ENCODE results near the gene ZNF839.
A peak's percentile ranks its signal among the peaks of the same experiment; 100 is the strongest.

ZNF839 gene

GRCh38 chr14:102362545-102363181 is 43.1 kb downstream of the ZNF839 start, which contains the start of the genes CINP and TECPR2:
Gene CINP, minus strand, starts transcription at chr14:102362890. Its CDS starts 39 bp downstream, at chr14:102362851.
Gene TECPR2, plus strand, starts transcription at chr14:102362941. Its CDS starts 13,781 bp downstream, at chr14:102376722.
- Mint-ChIP-seq H3K4me3 (peak within 1 kb of the TSS; percentile 95 to 98 (median 95)), H3K4me1 (peaks cover 11% of the 10 kb centered on the region), H3K36me3 (ENCODE audit: low read depth) (peaks cover 6% of the 10 kb centered on the region), H3K9me3 (no peaks in the 10 kb centered on the region), H3K27ac (peak within 1 kb of the TSS; percentile 76 to 96 (median 92)), H3K27me3 (ENCODE audit: low read depth) (no peaks in the 10 kb centered on the region)
- no peak for TF ChIP-seq CTCF (IDR thresholded peaks at IDR 0.05; ENCODE audit: unreplicated experiment in 3 of 3)

GRCh38 chr14:102363182-102363943 is 43.8 kb downstream of the ZNF839 start:
- Mint-ChIP-seq H3K36me3 (ENCODE audit: low read depth) (no peaks in the 10 kb centered on the region), H3K9me3 (no peaks in the 10 kb centered on the region), H3K27ac (peak overlapping the region; percentile 56 to 92 (median 82)), H3K4me1 (peaks cover 11% of the 10 kb centered on the region), H3K27me3 (ENCODE audit: low read depth) (no peaks in the 10 kb centered on the region), H3K4me3 (no peak overlapping the region)
- TF ChIP-seq CTCF (IDR thresholded peaks at IDR 0.05; ENCODE audit: unreplicated experiment in 3 of 3): no peak

GRCh38 chr14:102370305-102370809 is 50.8 kb downstream of the ZNF839 start:
- Mint-ChIP-seq H3K27ac (no peak overlapping the region), H3K9me3 (no peaks in the 10 kb centered on the region), H3K27me3 (ENCODE audit: low read depth) (no peaks in the 10 kb centered on the region), H3K4me1 (no peaks in the 10 kb centered on the region), H3K4me3 (no peak overlapping the region), H3K36me3 (ENCODE audit: low read depth) (no peaks in the 10 kb centered on the region)
- TF ChIP-seq CTCF (IDR thresholded peaks at IDR 0.05; ENCODE audit: unreplicated experiment in 3 of 3): no peak

GRCh38 chr14:102371361-102371760 is 51.8 kb downstream of the ZNF839 start:
- Mint-ChIP-seq H3K27me3 (ENCODE audit: low read depth) (no peaks in the 10 kb centered on the region), H3K27ac (no peak overlapping the region), H3K4me1 (no peaks in the 10 kb centered on the region), H3K36me3 (ENCODE audit: low read depth) (no peaks in the 10 kb centered on the region), H3K9me3 (no peaks in the 10 kb centered on the region), H3K4me3 (no peak overlapping the region)
- no peak for TF ChIP-seq CTCF (IDR thresholded peaks at IDR 0.05; ENCODE audit: unreplicated experiment in 3 of 3)

- no peak for TF ChIP-seq CTCF (IDR thresholded peaks at IDR 0.05; ENCODE audit: unreplicated experiment in 3 of 3)
- H3K4me1 Mint-ChIP-seq: no peaks in the 10 kb centered on the region
- no peak overlapping the region for H3K27ac Mint-ChIP-seq
- no peaks in the 10 kb centered on the region for H3K27me3 Mint-ChIP-seq (ENCODE audit: low read depth)
- no peaks in the 10 kb centered on the region for H3K9me3 Mint-ChIP-seq
- H3K36me3 Mint-ChIP-seq (ENCODE audit: low read depth): peaks cover 12% of the 10 kb centered on the region
- H3K4me3 Mint-ChIP-seq: no peak overlapping the region
Observed at GRCh38 chr14:102373110-102373509, 53.6 kb downstream of the ZNF839 start.

All from nephron (organoid).